Adipose tissue (tissue), 3 donors: ENCODE measurements around the gene COPS4. TPM values are rescaled to one million over a fixed set of nuclear protein-coding genes. Genes with fewer than 3 reads are reported as not detected.
"Not testable (repeated sequence)": the region's sequence is repeated elsewhere in the genome, so short reads cannot be mapped to it uniquely, and the experiment has no call there.

Experiments used
- H3K27ac ChIP-seq: one replicate; pipeline ENCODE4 v1.5.1; 2013; ENCODE audit warnings: low read depth, low read length
- WGBS, 3 donors: extraction: QIAGEN DNeasy Blood & Tissue Kit; methylation state at CpG; one replicate each; pipeline ENCODE4 v1.1.7; 2013; 5-methylcytosine and 5-hydroxymethylcytosine counted together
- polyA plus RNA-seq, 3 donors: library from polyadenylated mRNA; stranded (reverse); fragments of 200-250 nt; gene quantifications; one replicate each; pipeline ENCODE4 v1.2.3, GENCODE V29; 2013
- donor health status: healthy with polysubstance abuse.
- donor health status: Bipolar disorder and iron deficiency.
- donor health status: healthy.

The COPS4 gene
- 10 to 100 TPM; 16.6 to 36.0 (median 28.2) TPM for polyA plus RNA-seq

GRCh38 chr4:83034630-83035494, at the start of gene COPS4:
Gene COPS4 (plus strand): TSS chr4:83035183. CDS start chr4:83035225, 42 bp downstream.
- 0% methylated on average over 39 of the region's 39 CpGs for WGBS, 3 donors

DNA sequence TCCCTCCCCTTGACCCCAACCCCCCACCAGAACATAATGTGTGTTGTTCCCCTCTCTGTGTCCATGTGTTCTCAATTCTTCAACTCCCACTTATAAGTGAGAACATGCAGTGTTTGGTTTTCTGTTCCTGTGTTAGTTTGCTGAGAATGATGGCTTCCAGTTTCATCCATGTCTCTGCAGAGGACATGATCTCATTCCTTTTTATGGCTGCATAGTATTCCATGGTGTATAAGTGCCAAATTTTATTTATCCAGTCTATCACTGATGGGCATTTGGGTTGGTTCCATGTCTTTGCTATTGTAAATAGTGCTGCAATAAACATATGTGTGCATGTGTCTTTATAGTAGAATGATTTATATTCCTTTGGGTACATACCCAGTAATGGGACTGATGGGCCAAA, 47.5 kb upstream of the COPS4 start:
- not testable (repeated sequence) for H3K27ac ChIP-seq

More at GRCh38 chr4:83034630-83035494, at the start of gene COPS4:
- H3K27ac ChIP-seq, result peak within 1 kb of the TSS; percentile 72

- H3K27ac ChIP-seq, result no peak overlapping the region
- WGBS, 3 donors, result 82 to 91% (median 90%) methylated on average over 2 of the region's 2 CpGs
These were observed 46.6 kb upstream of the COPS4 start for GRCh38 chr4:82988323-82988832.

DNA sequence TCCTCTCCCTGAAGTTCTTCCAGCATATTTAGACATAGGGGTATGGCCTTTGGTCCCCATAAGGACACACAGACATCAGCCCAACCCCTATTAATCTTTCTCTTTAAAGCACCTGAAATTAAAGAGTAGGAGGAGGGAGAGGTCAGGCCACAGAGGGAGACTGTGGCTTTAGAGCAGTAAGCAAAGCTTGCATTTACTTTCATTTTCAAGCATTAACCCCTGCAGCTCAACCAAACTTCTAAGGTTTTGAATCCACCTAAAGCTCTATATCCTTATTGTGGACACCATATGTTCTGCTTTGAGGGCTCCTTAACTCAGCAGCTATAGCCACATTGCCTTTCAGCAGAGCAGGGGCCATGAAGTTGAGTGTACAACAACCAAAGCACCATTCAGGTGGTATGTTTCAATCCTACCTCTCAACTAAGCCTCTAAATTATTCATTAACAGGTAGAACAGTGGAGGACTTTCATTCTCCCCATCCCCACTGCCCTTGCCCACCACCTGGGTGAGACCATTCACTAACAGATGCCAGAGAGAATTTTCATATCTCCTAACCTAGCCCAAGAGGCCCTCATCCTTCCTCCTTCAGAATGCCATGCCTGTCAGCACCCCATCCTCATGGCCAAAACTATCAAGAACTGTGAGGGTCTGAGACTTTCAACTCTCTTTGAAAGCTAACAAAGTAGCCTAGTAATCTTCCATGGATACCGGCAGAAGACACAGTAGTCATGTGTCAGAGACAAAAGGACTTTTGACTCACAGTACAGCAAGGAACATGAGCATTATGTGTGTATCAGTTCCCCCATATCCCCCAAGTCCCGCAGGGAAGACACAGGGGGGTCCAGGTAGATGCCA, 45.2 kb upstream of the COPS4 start:
- 90 to 100% (median 95%) methylated on average over 2 of the region's 2 CpGs for WGBS, 3 donors
- H3K27ac ChIP-seq, result no peak overlapping the region

GRCh38 chr4:82994834-82995233, 40.1 kb upstream of the COPS4 start:
- 73% methylated on average over 4 of the region's 4 CpGs for WGBS, 3 donors
- H3K27ac ChIP-seq, result no peak overlapping the region

DNA sequence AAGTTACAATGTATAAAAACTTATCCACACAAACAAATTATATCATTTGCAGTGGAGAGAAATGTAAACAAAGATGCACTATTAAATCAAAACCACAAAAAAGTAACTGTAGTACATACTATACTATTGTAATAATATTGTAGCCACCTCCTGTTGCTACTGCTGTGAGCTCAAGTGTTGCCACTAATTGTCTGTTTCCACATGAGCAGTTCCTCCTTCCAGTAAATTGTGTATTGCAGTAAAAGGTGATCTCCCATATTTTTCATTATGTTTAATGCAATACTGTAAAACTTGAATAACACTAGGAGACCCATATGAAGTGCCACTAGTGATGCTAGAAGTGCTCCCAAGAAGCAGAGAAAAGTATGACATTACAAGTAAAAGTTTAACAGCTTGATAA, 36.1 kb upstream of the COPS4 start:
- no peak overlapping the region for H3K27ac ChIP-seq

DNA sequence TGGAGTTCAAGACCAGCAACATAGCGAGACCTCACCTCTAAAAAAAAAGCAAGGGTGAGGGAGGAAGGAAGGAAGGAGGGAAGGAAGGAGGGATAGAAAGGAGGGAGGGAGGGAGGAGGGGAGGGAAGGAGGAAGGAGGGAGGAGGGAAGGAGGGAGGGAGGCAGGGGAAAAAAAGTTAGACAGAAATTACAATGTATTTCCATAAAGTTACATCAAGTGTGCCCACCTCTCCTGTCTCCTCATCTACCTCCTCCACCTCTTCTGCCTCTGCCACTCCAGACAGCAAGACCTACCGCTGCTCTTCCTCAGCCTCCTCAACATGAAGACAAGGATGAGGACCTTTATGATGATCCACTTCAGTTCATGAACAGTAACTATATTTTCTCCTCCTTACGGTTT, 32.7 kb upstream of the COPS4 start:
- 86 to 95% (median 92%) methylated on average over 3 of the region's 3 CpGs for WGBS, 3 donors
- no peak overlapping the region for H3K27ac ChIP-seq

- H3K27ac ChIP-seq, result not testable (repeated sequence)
- 90 to 94% (median 93%) methylated on average over 14 of the region's 14 CpGs for WGBS, 3 donors
These were observed 31.8 kb upstream of the COPS4 start for GRCh38 chr4:83003044-83003791.

GRCh38 chr4:83009529-83009928, 25.5 kb upstream of the COPS4 start:
- H3K27ac ChIP-seq, result no peak overlapping the region
- WGBS, 3 donors, result 62 to 70% (median 66%) methylated on average over 3 of the region's 3 CpGs

DNA sequence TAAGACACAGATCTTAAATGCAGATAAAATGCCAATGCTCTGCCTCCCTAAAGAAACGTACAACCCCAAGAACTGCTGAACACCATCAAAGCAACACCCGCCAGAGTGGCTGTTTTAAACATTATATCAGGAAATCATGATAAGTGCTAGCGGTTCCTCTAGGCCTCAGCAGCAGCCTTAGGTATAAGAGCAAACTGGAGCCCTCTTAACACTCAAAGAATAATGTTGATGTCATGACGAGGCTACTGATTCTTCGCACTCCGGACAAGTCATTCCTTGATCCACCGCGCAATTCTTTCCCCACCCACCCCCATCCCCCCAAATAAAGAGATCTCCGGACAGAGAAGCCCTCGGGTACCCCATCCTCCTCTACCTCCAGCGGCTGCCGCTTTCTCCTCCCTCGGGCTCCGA, 24.9 kb upstream of the COPS4 start:
- 0% methylated on average over 13 to 14 of the region's 14 CpGs for WGBS, 3 donors
- peak overlapping the region; percentile 95 for H3K27ac ChIP-seq

GRCh38 chr4:83010522-83011318, 24.3 kb upstream of the COPS4 start, which contains the start of gene LIN54:
Gene LIN54 (minus strand): TSS chr4:83010823. CDS start chr4:82984844, 25,979 bp downstream.
- H3K27ac ChIP-seq, result peak within 1 kb of the TSS; percentile 95
- WGBS, 3 donors, result 1% methylated on average over 43 to 54 of the region's 54 CpGs

GRCh38 chr4:83011689-83012199, 23.2 kb upstream of the COPS4 start:
- no peak overlapping the region for H3K27ac ChIP-seq
- WGBS, 3 donors, result 4 to 7% (median 5%) methylated on average over 5 of the region's 5 CpGs

DNA sequence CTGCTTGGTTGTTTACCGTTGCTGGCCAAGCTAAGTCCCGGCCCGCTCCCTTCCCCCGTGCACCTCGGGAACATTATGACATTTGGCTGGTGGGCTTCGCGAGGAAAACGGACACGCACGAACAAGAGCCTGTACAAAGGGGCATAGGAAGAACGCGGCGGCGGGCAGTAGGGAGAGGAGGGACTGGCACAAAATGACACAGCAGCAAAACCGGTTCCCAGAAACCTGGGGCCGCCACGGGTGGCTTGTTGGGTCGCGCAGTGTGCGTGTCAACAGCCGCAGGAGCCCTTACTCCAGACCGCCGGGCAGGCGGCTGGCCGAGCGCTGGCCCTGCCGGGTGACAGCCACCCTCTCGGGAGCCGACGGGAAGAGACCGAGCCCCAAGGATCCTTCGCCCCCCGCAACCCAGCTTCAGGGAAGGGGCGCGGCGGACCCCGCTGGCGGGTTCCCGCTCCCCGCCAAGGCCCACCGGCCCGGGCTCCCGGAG, 22.7 kb upstream of the COPS4 start:
- no peak overlapping the region for H3K27ac ChIP-seq
- WGBS, 3 donors, result 0 to 1% (median 1%) methylated on average over 33 to 43 of the region's 43 CpGs

- H3K27ac ChIP-seq, result no peak overlapping the region
- WGBS, 3 donors, result 0% methylated on average over 68 to 73 of the region's 73 CpGs
These were observed 22.1 kb upstream of the COPS4 start for GRCh38 chr4:83012687-83013419.

DNA sequence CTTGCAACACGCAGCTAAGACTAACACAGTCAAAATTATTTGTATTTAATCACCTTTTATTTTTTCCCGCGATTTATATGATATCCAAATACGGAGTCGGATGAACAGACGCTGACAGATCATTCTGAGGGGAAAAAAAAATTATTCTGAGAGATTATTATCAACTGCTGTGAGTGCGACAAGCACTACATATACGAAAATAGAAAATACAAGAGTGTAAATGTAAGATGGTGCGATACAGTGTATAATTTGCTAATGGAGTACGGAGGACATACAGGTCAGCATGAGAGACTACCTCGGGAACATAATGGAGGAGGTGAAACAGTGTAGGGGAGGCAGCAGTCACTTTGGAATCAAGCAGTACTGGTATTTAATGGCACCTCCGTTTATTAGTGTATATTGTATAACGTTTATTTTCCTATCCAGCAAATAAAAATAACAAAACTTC, 21.5 kb upstream of the COPS4 start:
- WGBS, 3 donors, result 2 to 16% (median 13%) methylated on average over 13 of the region's 13 CpGs
- H3K27ac ChIP-seq, result no peak overlapping the region

GRCh38 chr4:83013902-83014301, 21.1 kb upstream of the COPS4 start:
- H3K27ac ChIP-seq, result no peak overlapping the region
